Measurements from ENCODE around the gene ZBTB33. TPM values are rescaled to one million over a fixed set of nuclear protein-coding genes. Genes with fewer than 3 reads are reported as not detected.

Gene ZBTB33
- polyA plus RNA-seq, 4 donors: 21.9 to 31.3 (median 30.9) TPM

DNA sequence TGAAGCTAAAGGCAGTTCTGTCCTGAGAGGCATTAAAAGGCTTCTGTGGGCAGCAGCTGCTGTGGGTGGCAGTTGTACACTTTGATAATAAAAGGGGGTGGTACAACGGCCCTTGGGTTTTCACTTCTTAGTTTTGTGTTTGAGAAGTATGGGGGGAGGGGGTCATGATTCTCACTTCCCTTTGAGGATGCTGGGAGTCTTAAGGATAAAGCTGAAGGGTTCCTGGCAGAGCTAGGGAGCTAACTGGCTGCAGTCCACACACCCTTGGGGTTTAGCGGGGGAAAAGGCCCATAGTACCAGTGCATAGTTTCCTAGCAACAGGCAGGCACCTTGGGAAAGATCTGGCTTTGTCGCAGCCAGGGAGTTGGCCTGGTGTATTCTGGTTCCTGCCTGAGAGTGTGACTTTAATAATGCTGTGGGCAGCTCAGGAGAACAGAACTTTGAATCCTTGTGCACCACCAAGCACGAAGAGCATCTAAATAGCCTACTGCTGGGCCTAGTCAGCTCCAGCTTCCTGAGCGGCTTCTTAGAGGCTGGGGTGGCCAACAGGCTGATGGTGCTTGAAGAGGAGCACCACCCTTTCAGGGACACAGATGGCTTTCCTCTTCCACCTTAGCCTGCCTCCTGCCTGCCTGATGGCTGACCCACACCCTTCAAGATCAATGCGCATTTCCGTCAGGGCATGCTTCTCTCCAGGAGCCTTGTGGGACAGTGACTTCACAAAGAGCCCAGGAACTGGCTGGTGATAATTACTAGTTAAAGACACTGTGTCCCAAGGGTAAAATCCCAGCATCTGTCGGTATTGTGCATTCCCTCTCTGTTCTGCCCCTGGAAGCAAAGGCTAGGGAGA lies 12.5 kb downstream of the ZBTB33 start:
- DNase-seq (ENCODE audit: low read depth in 4 of 4, low spot score in 3 of 4): no peak

DNA sequence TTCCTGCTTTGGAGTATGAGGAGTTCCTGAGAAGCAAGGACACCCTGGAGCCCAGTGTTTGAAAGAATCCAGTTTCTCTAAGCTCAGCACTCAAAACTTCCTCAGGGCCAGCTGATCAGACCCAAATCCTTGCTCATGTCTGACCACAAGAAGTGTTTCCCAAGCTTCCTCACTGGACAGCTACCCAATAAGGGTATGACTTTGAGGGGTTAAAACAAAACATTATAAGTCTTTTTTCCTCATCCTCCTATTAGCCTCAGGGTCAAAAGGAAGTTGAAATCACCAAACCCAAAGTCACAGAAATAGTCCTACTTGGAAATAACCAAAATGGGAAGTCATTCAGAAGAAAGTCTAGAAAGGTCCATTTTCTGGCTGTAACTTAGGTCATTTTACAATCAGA lies 13.7 kb downstream of the ZBTB33 start:
- no peak for DNase-seq (ENCODE audit: low read depth in 4 of 4, low spot score in 3 of 4)

DNA sequence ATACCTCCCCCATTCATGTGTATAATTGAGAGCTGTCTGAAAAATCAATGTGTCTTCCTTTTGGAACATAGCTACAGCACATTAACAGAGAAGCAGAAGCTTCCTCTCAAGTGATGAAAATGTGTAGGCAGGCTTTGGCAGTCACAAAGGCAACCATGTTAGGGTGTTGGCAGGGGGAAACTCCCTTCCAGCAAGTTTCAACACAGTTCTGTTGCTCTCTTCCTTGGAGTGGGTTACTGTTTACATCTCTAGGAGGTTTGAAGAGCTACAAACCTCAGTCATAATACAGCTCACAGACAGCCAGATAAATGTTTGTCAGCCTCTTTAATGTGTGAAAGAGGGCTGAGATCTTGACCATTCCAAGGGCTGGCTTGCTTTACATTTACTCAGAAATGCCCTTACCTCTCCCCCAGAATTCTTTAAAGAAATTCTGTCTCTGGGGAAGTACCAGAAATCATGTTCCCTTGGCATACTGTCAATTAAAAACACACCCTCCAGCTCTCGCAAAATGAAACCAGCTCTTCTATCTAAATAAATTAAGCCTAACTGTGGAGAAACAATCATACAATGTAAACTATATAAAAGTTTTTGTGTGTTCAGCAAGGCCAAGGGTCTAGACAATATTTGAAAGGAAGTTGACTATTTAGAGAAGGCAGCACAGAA lies 18.9 kb downstream of the ZBTB33 start:
- DNase-seq (ENCODE audit: low read depth in 4 of 4, low spot score in 3 of 4): no peak

DNA sequence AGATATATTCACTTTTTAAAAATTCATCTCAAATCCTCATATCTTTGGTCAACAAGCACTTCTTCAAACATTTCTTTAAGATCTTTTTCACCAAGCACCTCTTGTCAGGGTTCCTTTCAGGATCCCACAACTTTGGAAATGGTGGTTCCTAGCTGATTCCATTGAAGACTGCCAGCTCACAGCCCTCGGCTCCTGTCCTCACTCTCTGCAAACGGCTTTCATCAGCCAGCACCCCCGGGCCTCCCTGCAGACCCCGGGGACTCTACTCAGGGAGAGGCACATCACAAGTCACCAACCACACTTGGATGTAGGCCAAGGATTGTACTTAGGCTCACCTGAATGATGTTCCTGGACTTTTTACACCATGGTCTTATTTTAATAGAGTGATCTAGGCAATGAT lies 20.0 kb downstream of the ZBTB33 start:
- DNase-seq (ENCODE audit: low read depth in 4 of 4, low spot score in 3 of 4): no peak

DNA sequence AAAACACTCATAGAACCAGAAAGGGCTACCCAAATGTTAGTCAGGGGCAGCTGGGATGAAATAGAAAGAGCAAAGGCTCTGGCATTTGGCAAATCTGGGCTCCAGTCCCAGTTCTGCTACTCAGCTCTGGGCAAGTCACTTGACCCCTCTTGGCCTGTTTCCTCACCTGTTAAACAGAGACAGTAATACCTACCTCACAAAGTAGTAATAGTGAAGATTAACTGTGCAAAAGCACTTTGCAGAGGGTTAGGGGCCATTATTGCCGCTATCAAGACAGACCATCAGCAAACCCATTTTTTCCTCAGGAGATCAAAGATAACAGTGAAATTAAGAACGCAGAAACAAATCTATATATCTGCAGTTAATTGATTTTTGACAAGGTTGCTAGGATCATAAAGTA lies 20.6 kb downstream of the ZBTB33 start:
- DNase-seq (ENCODE audit: low read depth in 4 of 4, low spot score in 3 of 4): no peak

DNA sequence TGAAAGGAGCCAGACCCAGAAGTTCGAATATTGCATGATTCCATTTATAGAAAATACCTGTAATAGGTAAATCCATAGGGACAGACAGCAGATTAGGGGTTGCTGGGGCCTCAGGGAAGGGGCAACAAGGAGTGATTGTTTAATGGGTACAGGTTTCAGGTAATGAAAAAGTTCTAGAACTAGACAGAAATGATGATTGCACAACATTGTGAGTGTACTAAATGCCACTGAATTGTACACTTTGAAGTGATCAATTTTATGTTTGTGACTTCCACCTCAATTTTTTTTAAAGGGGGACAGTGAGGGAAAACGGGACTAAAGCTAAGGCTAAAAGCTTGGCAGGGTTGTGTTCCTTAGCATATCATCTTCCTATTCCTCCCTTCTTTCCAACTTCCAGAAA lies 23.5 kb downstream of the ZBTB33 start:
- no peak for DNase-seq (ENCODE audit: low read depth in 4 of 4, low spot score in 3 of 4)

DNA sequence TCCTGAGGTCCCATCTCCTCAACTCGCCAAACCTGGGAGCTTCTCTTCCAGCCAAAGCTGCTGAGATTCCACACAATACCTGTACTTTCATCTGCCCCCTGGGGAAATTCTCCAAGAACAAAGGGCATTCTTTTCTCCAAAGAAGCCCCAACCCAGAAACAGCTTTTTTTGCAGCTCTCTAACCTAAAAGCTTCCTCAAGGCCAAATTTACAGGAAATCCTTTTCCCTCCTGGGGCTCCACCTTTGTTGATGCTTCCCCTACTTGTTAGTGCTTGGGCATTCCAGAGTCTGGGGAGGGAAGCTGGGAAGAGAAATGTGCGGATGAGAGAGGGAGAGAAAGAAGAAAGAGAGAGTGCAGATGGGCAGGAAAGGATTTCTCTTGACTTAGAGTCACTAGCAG lies 24.3 kb downstream of the ZBTB33 start:
- DNase-seq (ENCODE audit: low read depth in 4 of 4, low spot score in 3 of 4): no peak

DNA sequence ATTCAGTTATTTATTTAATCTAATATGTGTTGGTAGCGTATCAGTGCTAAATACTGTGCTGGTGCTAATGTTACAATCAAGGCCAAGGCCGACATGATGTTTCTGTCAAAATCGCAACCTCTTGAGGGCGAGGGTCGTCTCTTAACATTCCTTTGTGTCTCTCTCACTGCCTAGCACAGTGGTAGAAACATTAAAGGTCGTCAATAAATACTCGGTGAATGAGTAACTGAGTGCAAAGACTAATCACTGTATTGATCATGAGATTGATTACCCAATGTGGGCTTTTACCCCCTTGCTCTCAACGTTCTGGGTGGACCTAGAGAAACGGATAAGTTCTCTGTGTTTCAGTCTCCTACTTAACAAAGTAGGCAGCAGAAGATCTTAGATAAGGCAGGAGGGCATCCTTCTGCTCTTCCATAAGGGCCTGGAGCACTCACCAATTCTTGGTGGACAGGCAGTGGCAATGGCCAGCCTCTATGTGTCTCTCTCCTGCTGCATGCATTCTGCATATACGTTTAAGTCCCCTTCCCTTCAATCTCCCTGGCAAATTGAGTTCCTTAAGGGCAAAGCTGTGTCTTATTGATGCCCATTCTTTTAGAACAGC lies 30.5 kb downstream of the ZBTB33 start:
- DNase-seq (ENCODE audit: low read depth in 4 of 4, low spot score in 3 of 4): no peak

DNA sequence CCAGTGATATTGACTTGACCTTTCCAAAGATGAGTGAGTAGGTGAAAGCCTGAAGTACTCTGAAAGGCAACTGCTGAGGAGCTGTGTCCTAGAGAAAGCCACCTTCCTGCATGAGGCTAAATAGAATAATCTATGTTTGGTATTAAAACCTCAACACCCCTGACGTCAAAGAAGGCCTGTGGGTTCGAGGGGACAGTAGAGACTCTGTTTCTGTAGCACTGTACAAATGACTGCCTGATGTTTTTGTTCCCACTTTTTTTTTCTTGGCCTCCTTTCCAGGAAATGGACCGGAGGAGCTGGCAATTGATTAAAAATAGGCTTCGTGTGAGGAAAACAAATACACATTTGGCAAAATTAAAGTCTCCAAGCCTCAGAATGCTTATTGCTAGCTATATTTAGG lies 31.1 kb downstream of the ZBTB33 start:
- no peak for DNase-seq (ENCODE audit: low read depth in 4 of 4, low spot score in 3 of 4)

DNA sequence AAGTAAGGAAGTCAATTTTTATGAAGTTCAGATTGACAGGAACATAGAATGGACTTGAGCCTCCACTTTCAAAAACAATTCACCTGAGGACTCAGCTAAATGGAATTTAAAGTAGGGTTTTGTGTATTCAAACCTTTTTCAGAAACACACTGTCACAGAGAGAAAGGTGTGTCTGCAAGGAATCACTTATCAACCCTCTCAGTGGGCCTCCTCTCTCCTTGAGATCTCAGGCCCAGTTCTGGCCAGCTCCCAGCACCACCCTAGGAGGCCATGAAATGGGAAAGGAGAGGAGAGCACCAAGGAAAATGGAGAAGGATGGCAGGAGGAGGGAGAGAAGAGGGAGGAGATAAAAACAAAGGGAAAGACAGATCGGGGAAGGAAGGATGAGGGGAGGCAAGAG lies 32.1 kb downstream of the ZBTB33 start:
- DNase-seq (ENCODE audit: low read depth in 4 of 4, low spot score in 3 of 4): no peak

DNA sequence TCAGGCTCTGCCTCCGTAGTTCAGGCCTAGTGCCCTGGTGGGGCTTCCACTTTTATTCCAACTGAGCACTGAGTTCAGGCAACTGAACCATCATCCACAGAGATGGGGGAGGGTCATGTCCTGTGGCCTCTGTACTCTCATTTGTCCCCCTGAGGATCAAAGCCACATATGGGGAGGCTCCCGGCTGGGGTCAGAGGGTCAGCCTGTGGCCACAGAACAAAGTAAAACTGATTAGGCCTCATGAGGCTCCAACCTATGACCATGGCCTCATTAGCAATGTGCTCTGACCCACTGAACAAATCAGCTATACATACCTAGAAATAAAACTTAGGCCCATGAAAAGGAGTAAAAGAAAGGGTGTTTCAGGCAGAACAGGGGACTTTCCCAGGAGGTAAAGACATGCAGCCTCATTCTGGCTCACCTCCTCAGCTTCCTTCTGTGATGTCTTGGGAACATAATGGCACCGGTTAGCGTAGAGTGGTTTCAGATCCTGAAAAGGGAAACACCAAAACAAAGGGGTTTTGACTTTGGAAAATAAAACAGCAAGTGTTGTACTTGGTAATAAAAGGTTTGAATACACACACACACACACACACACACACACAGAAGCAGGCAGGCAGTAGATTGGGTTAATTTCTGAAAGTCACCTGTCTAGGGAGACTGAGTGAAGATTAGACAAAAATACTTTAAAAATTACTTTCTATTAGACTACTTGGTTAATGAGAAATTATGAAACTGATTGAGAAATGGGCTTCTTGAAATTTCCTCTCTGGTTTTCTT lies 36.3 kb downstream of the ZBTB33 start:
- DNase-seq (ENCODE audit: low read depth in 4 of 4, low spot score in 3 of 4): no peak

DNA sequence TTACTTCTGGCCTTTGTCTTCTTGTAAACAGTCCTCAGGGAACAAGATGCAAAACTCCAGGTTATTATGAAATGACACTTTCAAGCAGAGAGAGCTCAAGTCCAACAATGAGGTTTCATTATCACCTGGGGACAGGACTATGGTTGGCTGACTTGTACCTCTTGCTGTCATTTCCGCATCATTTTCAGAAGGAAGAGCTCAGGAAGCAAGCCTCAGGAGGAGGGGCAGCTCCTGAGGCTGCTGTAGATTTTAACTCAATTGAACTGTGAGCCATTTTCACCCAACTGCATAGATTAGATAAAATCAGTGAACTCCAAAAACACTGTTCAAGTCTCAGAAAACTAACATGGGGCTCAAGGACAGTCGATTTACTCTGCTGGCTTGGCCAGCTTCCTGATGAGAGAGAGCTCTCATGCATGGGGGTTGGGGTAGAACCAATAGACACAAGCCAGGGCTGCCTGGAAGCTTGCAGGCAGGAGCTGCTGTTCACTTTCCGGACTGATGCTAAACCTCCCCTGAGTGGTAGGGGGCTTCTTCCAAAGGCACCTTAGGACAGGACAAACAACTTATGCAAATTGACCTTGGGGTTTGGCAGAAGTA lies 37.0 kb downstream of the ZBTB33 start:
- DNase-seq (ENCODE audit: low read depth in 4 of 4, low spot score in 3 of 4): no peak

DNA sequence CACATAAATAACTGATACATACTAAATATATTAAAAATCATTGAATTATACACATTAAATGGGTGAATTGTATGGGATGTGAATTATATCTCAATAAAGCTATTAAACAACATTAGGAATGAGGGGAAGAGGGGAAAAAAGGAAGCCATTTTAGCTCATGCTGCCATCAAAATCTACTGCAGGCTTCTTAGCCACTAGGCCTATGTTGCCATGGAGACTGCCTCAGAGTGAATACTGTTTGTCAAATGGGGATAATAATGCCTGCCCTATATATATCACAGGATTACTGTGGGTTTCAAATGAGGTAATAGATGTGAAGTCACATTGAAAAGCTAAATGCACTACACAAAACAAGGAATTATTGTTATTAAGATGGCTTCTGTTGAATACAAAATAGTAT lies 39.5 kb downstream of the ZBTB33 start:
- DNase-seq (ENCODE audit: low read depth in 4 of 4, low spot score in 3 of 4): no peak

DNA sequence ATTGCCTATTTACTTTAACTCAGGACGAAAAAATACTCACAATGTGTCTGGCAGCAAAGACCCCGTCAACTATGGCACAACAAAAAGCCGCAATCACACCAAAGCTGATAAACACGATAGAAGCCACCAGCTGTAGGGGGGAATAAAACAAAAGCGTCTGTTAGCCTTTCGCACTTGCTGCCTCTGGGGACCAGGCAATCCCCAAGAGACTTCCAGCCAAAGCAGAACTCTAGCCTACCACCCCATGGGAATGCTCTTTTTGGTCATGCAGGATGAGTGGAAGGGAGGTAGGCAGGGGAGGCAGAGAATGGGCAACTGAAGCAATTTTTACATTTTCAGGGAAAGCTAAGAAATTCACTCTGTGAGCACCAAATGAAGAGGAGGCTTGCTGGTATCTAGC lies 40.6 kb downstream of the ZBTB33 start:
- DNase-seq (ENCODE audit: low read depth in 4 of 4, low spot score in 3 of 4): no peak

DNA sequence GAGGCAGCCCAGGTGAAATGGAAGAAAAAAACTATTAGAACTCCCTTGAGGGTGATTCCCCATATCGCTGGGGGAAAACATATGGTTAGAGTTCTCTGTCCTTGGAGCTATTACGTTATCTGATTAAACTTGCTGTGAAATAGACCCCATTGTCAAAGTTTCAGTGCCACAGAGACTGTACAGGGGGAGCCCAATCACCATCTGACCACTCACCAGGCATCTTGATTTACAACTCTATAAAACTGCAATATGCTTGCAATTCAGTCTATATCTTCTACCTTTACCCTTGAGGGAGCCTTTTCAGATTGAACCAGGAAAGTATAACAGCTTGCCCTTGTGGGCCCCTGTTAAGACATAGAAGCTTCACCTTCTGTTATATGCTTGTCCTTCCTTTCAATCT lies 42.4 kb downstream of the ZBTB33 start:
- no peak for DNase-seq (ENCODE audit: low read depth in 4 of 4, low spot score in 3 of 4)

DNA sequence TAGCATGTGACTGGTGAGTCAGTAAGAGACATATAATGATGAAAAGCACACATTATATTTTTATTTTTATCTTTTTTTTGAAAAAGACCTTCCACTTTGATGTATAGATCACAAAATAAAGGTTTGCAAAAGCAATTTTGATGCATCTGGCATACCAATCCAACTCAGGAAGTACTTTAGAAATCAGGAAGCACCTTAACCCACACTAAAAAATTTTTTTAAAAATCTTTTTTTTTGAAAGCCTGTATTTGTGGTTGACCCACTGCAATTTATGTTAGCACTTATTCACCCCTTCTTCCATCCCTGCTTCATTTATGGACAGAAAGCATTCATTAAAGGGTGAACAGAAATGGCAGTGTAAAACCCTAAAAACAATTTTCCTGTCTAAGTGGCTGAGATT lies 44.0 kb downstream of the ZBTB33 start:
- DNase-seq (ENCODE audit: low read depth in 4 of 4, low spot score in 3 of 4): no peak

DNA sequence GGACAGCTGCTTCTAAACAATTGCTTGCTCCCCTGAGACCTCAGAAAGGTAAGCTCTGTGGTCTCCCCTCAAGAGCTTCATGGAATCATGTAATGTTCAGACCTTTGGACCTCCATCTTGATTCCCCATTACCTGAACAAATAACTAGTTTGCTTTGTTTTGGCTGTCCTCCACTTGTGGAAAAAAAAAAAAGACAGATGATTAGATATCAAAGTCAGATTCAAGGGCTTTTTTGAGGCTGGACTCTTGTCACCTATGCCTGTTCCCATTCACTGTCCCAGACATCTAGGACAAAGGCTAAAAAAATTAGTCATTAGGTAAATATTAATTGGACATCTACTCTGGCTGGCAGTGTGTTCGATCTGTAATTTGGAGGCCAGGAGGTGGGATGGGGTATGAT lies 47.3 kb downstream of the ZBTB33 start:
- DNase-seq (ENCODE audit: low read depth in 4 of 4, low spot score in 3 of 4): no peak

DNA sequence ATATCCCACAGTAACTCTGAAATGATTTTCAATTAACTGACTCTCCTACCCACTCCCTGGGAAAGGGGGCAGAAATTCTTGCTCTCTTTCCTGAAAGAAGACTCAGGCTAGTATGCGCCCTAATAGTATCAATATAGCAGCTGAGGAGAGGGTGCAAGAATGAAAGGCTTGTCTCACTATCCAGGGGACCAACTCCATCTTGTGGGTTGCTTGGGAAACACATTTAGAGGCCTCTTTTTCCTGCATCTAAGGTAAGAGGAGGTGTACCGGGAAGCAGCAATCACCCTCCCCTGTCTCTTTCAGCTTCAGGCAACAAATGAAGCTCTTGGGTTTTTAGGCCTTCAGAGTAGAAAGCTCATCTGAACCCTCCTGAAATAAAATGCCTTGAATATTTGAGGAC lies 49.3 kb downstream of the ZBTB33 start:
- DNase-seq (ENCODE audit: low read depth in 4 of 4, low spot score in 3 of 4): no peak

DNA sequence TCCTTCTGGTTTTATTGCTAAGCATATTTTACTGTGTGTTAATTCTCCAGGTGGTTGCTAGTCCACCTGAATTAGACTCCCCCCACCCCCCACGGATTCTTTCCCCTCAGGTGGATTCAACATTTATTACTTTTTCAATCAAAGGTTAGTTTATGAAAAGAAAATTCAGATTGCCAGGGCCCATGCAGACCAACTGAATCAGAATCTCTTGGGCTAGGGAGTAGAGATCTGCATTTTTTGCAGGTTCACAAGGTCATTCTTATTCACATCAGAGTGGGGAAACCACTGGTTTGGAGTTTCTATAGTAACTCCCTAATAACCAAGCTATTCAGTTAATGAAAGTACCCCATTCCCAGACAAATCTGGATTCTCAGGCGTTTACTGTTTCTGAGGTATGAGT lies 50.9 kb downstream of the ZBTB33 start:
- no peak for DNase-seq (ENCODE audit: low read depth in 4 of 4, low spot score in 3 of 4)

DNA sequence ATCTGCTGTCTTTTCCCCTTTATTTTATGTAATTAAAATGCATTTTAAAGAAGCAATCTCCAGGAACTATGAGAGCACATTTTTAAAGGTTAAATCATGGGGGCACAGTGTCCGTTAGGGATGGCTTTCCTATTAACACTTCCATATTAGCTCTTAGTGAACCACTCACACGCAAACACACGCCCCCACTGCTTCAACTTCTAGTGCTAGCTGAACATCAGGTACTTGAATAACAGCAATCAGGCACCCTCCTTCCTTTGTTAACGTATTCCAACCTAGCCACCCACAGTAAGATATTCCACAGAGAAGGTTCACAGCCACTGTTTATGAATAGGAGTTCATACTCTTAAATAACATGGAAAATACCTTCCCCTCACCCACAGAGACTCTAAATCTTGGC lies 51.3 kb downstream of the ZBTB33 start:
- DNase-seq (ENCODE audit: low read depth in 4 of 4, low spot score in 3 of 4): no peak

DNA sequence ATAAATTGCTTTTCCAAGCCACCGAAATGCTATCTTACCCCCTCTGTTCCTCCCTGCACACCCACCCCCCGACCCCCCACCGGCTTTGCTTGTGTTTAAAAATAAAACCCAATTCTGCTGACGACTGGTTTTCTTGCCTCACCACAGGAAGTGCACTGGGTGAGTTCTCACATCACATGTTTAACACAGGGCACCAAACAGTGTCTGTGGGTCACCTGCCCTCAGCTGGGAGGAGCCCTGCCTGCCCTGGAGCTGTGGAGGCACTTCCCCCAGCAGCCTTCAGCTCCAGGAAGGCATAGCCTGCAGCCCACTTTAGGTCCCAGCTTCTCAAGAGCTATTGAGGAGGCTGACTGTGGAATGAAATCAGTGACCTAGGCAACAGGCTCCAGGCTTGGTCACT lies 51.8 kb downstream of the ZBTB33 start:
- no peak for DNase-seq (ENCODE audit: low read depth in 4 of 4, low spot score in 3 of 4)

All from right renal pelvis (tissue), 4 donors.